ENCODE data around the gene GHR. TPM values are rescaled to one million over a fixed set of nuclear protein-coding genes. Genes with fewer than 3 reads are reported as not detected.

The GHR gene
- total and polyA plus RNA-seq, 2 of the 8 experiments (the other 6 are each of a cell fraction or from before 2014, with no cell fraction given), result 0.15 to 0.19 TPM

- TF ChIP-seq, protein P1, sequence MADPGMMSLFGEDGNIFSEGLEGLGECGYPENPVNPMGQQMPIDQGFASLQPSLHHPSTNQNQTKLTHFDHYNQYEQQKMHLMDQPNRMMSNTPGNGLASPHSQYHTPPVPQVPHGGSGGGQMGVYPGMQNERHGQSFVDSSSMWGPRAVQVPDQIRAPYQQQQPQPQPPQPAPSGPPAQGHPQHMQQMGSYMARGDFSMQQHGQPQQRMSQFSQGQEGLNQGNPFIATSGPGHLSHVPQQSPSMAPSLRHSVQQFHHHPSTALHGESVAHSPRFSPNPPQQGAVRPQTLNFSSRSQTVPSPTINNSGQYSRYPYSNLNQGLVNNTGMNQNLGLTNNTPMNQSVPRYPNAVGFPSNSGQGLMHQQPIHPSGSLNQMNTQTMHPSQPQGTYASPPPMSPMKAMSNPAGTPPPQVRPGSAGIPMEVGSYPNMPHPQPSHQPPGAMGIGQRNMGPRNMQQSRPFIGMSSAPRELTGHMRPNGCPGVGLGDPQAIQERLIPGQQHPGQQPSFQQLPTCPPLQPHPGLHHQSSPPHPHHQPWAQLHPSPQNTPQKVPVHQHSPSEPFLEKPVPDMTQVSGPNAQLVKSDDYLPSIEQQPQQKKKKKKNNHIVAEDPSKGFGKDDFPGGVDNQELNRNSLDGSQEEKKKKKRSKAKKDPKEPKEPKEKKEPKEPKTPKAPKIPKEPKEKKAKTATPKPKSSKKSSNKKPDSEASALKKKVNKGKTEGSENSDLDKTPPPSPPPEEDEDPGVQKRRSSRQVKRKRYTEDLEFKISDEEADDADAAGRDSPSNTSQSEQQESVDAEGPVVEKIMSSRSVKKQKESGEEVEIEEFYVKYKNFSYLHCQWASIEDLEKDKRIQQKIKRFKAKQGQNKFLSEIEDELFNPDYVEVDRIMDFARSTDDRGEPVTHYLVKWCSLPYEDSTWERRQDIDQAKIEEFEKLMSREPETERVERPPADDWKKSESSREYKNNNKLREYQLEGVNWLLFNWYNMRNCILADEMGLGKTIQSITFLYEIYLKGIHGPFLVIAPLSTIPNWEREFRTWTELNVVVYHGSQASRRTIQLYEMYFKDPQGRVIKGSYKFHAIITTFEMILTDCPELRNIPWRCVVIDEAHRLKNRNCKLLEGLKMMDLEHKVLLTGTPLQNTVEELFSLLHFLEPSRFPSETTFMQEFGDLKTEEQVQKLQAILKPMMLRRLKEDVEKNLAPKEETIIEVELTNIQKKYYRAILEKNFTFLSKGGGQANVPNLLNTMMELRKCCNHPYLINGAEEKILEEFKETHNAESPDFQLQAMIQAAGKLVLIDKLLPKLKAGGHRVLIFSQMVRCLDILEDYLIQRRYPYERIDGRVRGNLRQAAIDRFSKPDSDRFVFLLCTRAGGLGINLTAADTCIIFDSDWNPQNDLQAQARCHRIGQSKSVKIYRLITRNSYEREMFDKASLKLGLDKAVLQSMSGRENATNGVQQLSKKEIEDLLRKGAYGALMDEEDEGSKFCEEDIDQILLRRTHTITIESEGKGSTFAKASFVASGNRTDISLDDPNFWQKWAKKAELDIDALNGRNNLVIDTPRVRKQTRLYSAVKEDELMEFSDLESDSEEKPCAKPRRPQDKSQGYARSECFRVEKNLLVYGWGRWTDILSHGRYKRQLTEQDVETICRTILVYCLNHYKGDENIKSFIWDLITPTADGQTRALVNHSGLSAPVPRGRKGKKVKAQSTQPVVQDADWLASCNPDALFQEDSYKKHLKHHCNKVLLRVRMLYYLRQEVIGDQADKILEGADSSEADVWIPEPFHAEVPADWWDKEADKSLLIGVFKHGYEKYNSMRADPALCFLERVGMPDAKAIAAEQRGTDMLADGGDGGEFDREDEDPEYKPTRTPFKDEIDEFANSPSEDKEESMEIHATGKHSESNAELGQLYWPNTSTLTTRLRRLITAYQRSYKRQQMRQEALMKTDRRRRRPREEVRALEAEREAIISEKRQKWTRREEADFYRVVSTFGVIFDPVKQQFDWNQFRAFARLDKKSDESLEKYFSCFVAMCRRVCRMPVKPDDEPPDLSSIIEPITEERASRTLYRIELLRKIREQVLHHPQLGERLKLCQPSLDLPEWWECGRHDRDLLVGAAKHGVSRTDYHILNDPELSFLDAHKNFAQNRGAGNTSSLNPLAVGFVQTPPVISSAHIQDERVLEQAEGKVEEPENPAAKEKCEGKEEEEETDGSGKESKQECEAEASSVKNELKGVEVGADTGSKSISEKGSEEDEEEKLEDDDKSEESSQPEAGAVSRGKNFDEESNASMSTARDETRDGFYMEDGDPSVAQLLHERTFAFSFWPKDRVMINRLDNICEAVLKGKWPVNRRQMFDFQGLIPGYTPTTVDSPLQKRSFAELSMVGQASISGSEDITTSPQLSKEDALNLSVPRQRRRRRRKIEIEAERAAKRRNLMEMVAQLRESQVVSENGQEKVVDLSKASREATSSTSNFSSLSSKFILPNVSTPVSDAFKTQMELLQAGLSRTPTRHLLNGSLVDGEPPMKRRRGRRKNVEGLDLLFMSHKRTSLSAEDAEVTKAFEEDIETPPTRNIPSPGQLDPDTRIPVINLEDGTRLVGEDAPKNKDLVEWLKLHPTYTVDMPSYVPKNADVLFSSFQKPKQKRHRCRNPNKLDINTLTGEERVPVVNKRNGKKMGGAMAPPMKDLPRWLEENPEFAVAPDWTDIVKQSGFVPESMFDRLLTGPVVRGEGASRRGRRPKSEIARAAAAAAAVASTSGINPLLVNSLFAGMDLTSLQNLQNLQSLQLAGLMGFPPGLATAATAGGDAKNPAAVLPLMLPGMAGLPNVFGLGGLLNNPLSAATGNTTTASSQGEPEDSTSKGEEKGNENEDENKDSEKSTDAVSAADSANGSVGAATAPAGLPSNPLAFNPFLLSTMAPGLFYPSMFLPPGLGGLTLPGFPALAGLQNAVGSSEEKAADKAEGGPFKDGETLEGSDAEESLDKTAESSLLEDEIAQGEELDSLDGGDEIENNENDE (IDR thresholded peaks at IDR 0.05; ENCODE audit: insufficient replicate concordance, low read length), result no peak
- no peak for TF ChIP-seq GABPA (IDR thresholded peaks at IDR 0.05; ENCODE audit: borderline replicate concordance, insufficient read depth, low read length)
- no peak for TF ChIP-seq RBBP5 (IDR thresholded peaks at IDR 0.05; ENCODE audit: borderline replicate concordance, low read depth, low read length)
- TF ChIP-seq CBX8 (IDR thresholded peaks at IDR 0.05; ENCODE audit: borderline replicate concordance, low read depth, low read length), result no peak
- no peak for TF ChIP-seq SIRT6 (IDR thresholded peaks at IDR 0.05; ENCODE audit: low read length)
- no peak for TF ChIP-seq RFX5 (IDR thresholded peaks at IDR 0.05; ENCODE audit: borderline replicate concordance, low read depth, low read length)
- no peak for TF ChIP-seq BACH1 (IDR thresholded peaks at IDR 0.05; ENCODE audit: low read length)
Observed at GRCh38 chr5:42404366-42404765, 18.9 kb upstream of the GHR start (continued).

Measured in H1 (cell line).